GM19452 (cell line): Measurements from ENCODE around the gene B4GALT2.

Experiments
- ATAC-seq: cut with Tn5 transposase; IDR thresholded peaks from one replicate; pipeline ENCODE4 v1.9.1; 2021; ENCODE audit not compliant: unreplicated experiment

Gene B4GALT2

GRCh38 chr1:44000122-44000665, 21.2 kb downstream of the B4GALT2 start:
- no peak for ATAC-seq

GRCh38 chr1:44002165-44002564, 23.2 kb downstream of the B4GALT2 start:
- ATAC-seq, result no peak

GRCh38 chr1:44002606-44003157, 23.7 kb downstream of the B4GALT2 start:
- no peak for ATAC-seq

- ATAC-seq, result no peak
Measured at GRCh38 chr1:44008259-44008658, 29.2 kb downstream of the B4GALT2 start.

GRCh38 chr1:44010935-44011471, 32.0 kb downstream of the B4GALT2 start:
- no peak for ATAC-seq

- ATAC-seq, result no peak
Measured at GRCh38 chr1:44012404-44012803, 33.4 kb downstream of the B4GALT2 start.

GRCh38 chr1:44012941-44013609, 34.1 kb downstream of the B4GALT2 start:
- no peak for ATAC-seq

GRCh38 chr1:44013949-44014348, 34.9 kb downstream of the B4GALT2 start:
- no peak for ATAC-seq

GRCh38 chr1:44014365-44015104, 35.5 kb downstream of the B4GALT2 start:
- ATAC-seq, result no peak

- no peak for ATAC-seq
Measured at GRCh38 chr1:44015206-44015605, 36.2 kb downstream of the B4GALT2 start.

GRCh38 chr1:44016041-44016889, 37.3 kb downstream of the B4GALT2 start:
- no peak for ATAC-seq

GRCh38 chr1:44016890-44017400, 37.9 kb downstream of the B4GALT2 start:
- ATAC-seq, result no peak

GRCh38 chr1:44019466-44019948, 40.5 kb downstream of the B4GALT2 start:
- ATAC-seq, result no peak

- no peak for ATAC-seq
Measured at GRCh38 chr1:44020464-44020863, 41.5 kb downstream of the B4GALT2 start.

GRCh38 chr1:44021156-44021555, 42.1 kb downstream of the B4GALT2 start:
- ATAC-seq, result no peak

- no peak for ATAC-seq
Measured at GRCh38 chr1:44021581-44022321, 42.7 kb downstream of the B4GALT2 start.

- no peak for ATAC-seq
Measured at GRCh38 chr1:44024031-44024902, 45.3 kb downstream of the B4GALT2 start.

GRCh38 chr1:44024903-44025525, 46.0 kb downstream of the B4GALT2 start:
- no peak for ATAC-seq
